ENCODE measurements around the gene MOB3A. TPM values are rescaled to one million over a fixed set of nuclear protein-coding genes. Genes with fewer than 3 reads are reported as not detected.

MOB3A gene
- total and polyA plus RNA-seq, 11 donors = 7.1 to 32.3 (median 16.7) TPM

DNA sequence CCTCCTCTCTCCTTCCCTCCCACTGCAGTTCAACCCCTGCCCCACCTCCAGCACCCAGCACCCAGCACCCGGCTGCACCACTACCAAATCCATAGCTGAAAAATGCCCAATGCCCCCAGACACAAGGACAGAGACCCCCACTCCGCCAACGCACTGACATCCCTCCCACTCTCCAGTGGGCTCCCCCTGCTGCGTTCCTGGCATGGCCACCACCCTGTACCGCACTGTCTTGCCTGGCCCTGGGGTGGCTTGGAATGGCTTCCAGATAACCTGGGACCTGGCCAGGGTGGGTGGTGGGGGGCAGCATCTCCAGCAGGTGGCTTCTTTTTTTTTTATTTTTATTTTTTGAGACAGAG is 39.3 kb downstream of the MOB3A start:
- peaks cover 13 to 77% (median 55%) of the 10 kb centered on the region in 12 donors for H3K4me1 ChIP-seq
- no peaks in the 10 kb centered on the region for H3K36me3 ChIP-seq
- no peaks in the 10 kb centered on the region for H3K9me3 ChIP-seq
- no peak for ATAC-seq
- TF ChIP-seq, protein P1, sequence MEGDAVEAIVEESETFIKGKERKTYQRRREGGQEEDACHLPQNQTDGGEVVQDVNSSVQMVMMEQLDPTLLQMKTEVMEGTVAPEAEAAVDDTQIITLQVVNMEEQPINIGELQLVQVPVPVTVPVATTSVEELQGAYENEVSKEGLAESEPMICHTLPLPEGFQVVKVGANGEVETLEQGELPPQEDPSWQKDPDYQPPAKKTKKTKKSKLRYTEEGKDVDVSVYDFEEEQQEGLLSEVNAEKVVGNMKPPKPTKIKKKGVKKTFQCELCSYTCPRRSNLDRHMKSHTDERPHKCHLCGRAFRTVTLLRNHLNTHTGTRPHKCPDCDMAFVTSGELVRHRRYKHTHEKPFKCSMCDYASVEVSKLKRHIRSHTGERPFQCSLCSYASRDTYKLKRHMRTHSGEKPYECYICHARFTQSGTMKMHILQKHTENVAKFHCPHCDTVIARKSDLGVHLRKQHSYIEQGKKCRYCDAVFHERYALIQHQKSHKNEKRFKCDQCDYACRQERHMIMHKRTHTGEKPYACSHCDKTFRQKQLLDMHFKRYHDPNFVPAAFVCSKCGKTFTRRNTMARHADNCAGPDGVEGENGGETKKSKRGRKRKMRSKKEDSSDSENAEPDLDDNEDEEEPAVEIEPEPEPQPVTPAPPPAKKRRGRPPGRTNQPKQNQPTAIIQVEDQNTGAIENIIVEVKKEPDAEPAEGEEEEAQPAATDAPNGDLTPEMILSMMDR (IDR thresholded peaks at IDR 0.05) = no peak
- TF ChIP-seq POLR2A (IDR thresholded peaks at IDR 0.05) = no peak
- intact Hi-C loops (cut with DNase I) = loop anchor here in 1 of 10 donors (10.0 kb wide), 1 partner anchor 782 kb away; the partner anchor contains the start of gene FAM174C
- DNase-seq = no peak
- H3K27me3 ChIP-seq = no peaks in the 10 kb centered on the region
- H3K27ac ChIP-seq = peak overlapping the region; percentile 21 to 100 (median 88)
- 40 to 63% (median 54%) methylated on average over 5 of the region's 5 CpGs for WGBS, 4 donors
- no peak overlapping the region for H3K4me3 ChIP-seq

DNA sequence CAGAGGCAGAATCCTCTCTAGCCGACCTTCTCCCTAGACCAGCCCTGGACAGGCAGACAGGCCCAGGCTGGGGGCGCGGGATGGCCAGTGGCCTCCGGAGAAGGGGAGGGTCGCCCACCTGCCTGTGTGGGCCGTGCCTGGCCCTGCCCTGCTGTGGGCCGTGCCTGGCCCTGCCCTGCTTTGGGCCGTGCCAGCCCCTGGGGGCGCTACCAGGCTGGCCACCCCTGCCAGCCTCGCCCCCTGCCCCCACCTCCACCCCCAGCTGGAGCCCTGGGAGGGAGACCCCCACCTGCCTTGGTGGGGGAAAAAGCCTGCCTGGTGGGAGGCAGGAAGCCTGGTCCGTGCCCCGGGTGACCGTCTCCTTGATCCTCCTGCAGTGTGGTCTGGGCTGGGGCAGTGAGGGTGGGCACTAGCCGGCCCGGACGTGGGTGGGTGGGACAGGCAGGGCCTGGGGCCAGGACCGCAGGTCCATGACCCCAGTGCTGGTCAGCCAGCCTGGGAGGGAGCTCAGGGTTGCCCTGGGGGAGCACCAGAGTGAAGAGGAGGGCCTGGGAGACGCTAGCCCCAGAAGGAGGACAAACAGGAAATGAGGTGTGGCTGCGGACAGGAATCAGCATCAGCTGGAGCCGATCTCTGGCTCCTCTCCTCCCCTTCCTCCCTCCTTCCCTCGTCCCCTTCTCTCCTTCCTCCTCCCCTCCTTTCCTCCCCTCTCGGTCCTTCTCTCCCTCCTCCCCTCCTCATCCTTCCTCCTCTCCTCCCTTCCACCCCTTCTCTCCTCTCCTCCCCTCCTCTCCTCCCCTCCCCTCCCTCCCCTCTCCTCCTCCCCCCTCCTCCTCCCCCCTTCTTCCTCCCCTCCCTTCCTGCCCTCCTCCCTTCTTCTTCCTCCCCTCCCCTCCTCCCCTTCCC is 39.9 kb downstream of the MOB3A start:
- ATAC-seq (peak in 3 of 4 donors; percentile 11 to 41 (median 29)), DNase-seq (peak; percentile 74 to 79 (median 77))
- TF ChIP-seq POLR2A (IDR thresholded peaks at IDR 0.05) = peak in 1 of 2 donors; percentile 40
- TF ChIP-seq, protein P1 (IDR thresholded peaks at IDR 0.05) = no peak
- H3K4me3 ChIP-seq = peak overlapping the region in 11 of 12 donors; percentile 16 to 57 (median 42)
- WGBS, 4 donors = 33 to 43% (median 39%) methylated on average over 19 to 22 of the region's 22 CpGs
- peak overlapping the region; percentile 85 to 100 (median 94) for H3K27ac ChIP-seq
- intact Hi-C loops (cut with DNase I) = loop anchor here in 1 of 10 donors (10.0 kb wide), 1 partner anchor 781 kb away; the partner anchor contains the start of gene FAM174C
- H3K27me3 ChIP-seq = no peaks in the 10 kb centered on the region
- H3K4me1 ChIP-seq = peaks cover 13 to 81% (median 60%) of the 10 kb centered on the region in 12 donors
- no peaks in the 10 kb centered on the region for H3K36me3 ChIP-seq
- no peaks in the 10 kb centered on the region for H3K9me3 ChIP-seq

DNA sequence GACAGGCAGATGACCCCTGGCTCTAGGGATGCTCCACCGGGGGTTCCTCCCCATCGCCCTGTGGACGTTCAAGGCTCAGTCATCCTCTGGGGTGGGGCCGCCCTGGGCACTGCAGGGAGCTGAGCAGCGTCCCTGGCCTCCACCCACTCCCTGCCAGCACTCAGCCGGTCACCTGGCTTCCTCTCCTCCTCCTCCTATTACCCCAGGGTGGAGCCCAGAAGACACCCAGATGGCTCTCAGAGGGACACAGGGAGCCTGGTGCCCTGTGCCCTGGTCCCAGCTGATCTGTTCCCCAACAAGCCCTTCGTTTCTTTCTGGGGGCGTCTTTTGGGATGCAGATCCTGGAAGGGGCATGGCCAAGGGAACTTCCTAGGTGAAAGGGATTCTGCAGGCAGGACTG is 41.4 kb downstream of the MOB3A start:
- no peak for ATAC-seq
- H3K27me3 ChIP-seq = no peaks in the 10 kb centered on the region
- H3K4me3 ChIP-seq = no peak overlapping the region
- TF ChIP-seq, protein P1 (IDR thresholded peaks at IDR 0.05) = no peak
- no peak for TF ChIP-seq POLR2A (IDR thresholded peaks at IDR 0.05)
- intact Hi-C loops (cut with DNase I) = loop anchor here in 1 of 10 donors (10.0 kb wide), 1 partner anchor 780 kb away; the partner anchor contains the start of gene FAM174C
- no peaks in the 10 kb centered on the region for H3K9me3 ChIP-seq
- no peak for DNase-seq
- peaks cover 8 to 70% (median 50%) of the 10 kb centered on the region in 12 donors for H3K4me1 ChIP-seq
- H3K36me3 ChIP-seq = no peaks in the 10 kb centered on the region
- WGBS, 4 donors = 69 to 74% (median 73%) methylated on average over 8 of the region's 8 CpGs
- peak overlapping the region; percentile 10 to 100 (median 72) for H3K27ac ChIP-seq
